ENCODE data around the gene NAP1L1.

NAP1L1 gene

DNA sequence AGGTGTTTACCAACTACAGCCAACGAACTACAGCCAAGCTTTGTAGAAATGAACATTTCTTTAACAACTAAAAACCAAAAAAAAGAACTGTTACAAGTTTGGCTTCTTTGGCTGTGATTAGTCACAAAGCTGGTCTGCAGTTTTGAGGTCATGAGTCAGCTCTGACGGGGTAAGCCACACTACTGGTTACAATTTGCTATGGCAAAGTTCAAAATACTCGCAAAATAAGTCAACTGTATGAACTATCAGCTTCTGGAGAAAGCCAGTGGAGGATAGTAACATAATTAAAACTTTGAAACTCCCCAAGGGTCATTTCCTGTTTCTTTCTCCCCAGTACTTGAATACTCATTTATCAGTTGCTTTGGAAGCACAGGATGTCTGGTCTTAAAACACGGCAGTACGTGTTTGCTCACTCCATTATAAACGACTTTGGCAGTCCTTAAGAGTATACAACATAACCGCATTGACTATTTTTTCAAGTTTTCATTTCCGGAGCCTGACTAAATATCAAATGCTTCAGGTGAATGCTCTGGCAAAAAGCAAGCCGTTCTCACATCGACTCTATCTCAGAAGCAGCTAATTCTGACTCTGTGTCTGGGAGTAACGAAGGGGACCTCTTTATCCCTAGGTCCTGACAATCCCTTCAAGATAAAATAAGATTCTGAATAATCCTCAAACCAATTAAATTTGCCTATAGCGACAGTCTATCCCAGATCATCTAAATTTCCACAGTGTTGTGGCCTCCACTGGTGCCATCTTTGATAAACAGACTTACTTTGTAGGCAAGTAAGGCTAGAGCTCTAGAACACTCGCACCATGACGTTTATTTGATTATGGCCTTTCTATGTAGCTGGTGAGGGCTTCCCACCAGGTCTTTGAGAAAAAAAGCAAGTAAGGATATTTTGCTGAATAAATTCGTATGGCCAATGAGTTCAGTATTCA is 63.5 kb downstream of the NAP1L1 start:
- DNase-seq (ENCODE audit: low read depth): peak; percentile 66

DNA sequence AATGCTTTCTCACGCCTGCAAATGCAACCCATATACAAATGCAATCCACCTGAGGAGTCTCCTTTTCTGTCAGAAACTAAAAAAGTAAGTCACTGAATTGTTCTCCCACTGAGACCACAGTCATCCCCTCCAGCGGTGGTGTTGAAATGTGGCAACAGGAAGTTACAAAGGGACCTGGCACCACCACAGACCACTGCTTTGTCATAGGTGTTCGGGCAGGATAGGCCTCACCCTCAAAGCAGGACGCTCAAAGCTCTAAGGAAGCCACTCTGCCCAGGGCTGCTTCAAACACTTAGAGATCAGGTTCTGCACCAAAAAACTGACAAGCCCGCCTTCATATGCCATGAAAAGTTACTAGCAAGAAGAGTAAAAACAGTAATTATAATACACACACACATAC is 64.2 kb downstream of the NAP1L1 start:
- DNase-seq (ENCODE audit: low read depth): peak; percentile 16

GRCh38 chr12:76018672-76019071 is 65.8 kb downstream of the NAP1L1 start:
- DNase-seq (ENCODE audit: low read depth): no peak

DNA sequence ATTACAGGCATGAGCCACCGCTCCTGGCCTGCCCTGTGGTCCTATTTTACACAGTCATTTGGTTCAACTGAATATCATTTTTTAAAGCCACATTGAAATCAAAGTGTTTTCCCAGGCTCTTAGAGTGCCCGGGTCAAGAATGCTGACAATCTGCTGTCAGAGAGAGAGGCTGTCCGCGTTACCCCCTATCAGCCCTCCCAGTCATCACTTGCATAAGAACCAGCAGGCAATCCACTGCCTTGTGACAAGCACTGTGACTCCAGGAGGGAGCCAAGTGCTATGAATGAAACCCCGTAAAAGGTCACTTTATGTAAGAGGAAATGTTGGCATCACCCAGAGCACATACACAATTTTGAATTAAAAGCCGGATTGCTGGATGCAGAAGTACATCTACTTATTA is 66.4 kb downstream of the NAP1L1 start:
- DNase-seq (ENCODE audit: low read depth): no peak

DNA sequence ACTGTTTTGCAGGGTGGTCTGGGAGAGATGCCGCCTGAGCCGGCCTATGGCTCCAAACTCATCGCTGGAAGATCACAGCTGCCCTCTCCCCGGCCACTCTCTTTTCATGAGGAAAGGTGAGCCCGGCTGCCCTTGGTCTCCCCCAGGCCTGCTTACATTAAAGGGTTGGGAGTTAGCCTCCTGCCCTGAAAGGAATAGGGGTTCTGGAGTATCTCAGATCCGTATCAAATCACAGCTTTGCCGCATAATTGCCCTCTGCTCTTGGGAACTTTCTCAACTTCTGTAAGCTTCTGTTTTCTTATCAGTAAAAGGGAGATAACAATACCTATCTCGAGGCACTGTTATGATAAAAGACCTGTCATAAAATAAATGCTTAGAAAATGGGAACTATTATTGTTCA is 70.5 kb downstream of the NAP1L1 start:
- no peak for DNase-seq (ENCODE audit: low read depth)

- DNase-seq (ENCODE audit: low read depth): no peak
These were observed 70.9 kb downstream of the NAP1L1 start for GRCh38 chr12:76013603-76014002.

GRCh38 chr12:76012644-76013043 is 71.8 kb downstream of the NAP1L1 start:
- no peak for DNase-seq (ENCODE audit: low read depth)

GRCh38 chr12:76010732-76011458 is 73.6 kb downstream of the NAP1L1 start:
- no peak for DNase-seq (ENCODE audit: low read depth)

- DNase-seq (ENCODE audit: low read depth): no peak
These were observed 76.1 kb downstream of the NAP1L1 start for GRCh38 chr12:76008428-76008827.

- no peak for DNase-seq (ENCODE audit: low read depth)
These were observed 76.8 kb downstream of the NAP1L1 start for GRCh38 chr12:76007640-76008039.

GRCh38 chr12:76006028-76006925 is 78.2 kb downstream of the NAP1L1 start:
- no peak for DNase-seq (ENCODE audit: low read depth)

DNA sequence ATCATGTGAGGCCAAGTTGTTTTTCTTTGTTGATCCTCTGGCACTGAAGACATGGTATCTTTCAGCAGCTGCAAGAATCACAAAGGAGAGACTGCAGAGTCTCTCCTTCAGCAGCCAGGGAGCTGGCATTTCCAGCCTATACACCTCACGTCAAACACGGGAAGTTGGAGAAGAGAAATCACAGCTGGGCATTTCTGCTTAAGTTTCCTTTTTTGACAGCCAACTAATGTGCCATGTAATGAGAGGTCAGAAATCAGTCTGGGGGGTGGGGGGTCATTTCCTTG is 81.2 kb downstream of the NAP1L1 start:
- no peak for DNase-seq (ENCODE audit: low read depth)

- DNase-seq (ENCODE audit: low read depth): no peak
These were observed 81.7 kb downstream of the NAP1L1 start for GRCh38 chr12:76002598-76003354.

DNA sequence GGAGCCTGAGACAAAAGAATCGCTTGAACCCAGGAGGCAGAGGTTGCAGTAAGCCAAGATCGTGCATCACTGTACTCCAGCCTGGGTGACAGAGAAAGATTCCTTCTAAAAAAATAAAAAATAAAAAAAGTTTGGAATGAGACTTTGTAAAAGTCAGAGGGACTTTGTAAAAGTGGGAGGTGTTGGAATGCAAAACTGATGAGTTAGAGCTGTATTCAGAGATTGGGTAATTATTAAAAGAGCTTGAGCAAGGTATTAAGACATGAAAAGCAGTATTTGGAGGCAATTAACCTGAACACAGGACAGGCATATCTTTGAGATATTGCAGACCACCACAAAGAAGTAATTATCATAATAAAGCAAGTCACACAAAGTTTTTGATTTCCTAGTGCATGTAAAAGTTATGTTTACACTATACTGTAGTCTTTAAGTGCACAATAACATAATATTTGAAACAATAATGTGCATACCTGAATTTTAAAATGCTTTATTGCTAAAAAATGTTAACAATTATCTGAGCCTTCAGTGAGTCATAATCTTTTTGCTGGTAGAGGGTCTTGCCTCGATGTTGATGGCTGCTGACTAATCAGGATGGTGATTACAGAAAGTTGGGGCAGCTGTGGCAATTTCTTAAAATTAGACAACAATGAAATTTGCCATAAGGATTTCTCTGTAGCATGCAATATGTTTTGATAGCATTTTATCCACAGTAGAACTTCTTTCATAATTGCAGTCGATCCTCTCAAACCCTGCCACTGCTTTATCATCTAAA is 86.0 kb downstream of the NAP1L1 start:
- DNase-seq (ENCODE audit: low read depth): no peak

GRCh38 chr12:75997658-75998057 is 86.8 kb downstream of the NAP1L1 start:
- no peak for DNase-seq (ENCODE audit: low read depth)

DNA sequence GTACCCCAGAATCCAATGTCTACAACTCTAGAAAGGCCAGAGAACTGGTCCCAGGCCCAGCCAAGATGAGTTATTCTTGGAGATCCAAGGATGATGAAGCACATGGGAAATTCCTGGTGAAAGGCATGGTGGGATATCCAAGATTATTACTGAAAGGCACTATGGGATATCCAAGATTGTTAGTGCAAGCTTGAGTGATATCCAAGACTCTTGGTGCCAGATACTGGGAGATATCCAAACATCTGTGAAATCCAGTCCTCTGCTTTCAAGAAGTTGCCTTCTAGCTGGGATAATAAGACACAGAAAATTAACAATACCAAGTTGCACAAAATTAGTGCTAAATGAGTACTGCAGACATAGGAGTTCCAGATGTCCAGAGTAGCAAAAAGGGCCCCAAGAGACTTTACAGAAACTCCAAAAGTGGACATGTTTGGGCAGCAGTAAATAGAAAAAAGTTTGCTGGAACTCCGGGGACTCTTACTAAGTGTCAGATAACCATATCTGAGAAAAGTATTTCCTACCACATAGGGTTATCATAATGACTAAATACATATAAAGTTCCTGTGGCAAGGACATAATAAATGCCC is 87.5 kb downstream of the NAP1L1 start:
- no peak for DNase-seq (ENCODE audit: low read depth)

DNA sequence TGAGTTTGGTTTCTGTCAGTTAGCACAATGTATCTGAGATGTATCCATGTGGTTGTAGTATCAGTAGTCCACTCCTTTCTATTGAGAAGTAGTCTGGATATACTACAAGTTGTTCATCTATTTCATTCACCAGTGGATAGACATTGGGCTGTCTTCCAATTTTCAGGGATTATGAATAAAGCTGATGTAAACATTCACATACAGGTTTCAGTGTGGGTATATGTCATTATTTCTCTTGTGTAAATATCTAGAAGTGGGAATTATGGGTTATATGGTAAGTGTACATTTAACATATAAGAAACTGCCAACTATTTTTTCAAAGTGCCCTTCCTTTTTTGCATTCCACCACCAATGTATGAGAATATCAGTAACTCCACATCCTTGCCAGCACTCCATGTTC is 88.8 kb downstream of the NAP1L1 start:
- DNase-seq (ENCODE audit: low read depth): no peak

GRCh38 chr12:75994069-75994740 is 90.3 kb downstream of the NAP1L1 start:
- no peak for DNase-seq (ENCODE audit: low read depth)

- no peak for DNase-seq (ENCODE audit: low read depth)
These were observed 92.7 kb downstream of the NAP1L1 start for GRCh38 chr12:75991753-75992152.
